Measurements from ENCODE around the gene USF3. TPM values are rescaled to one million over a fixed set of nuclear protein-coding genes. Genes with fewer than 3 reads are reported as not detected.

Gene USF3
- total and polyA plus RNA-seq, 9 of the 15 experiments (the other 6 are each of a cell fraction or from before 2014, with no cell fraction given): 1.4 to 6.9 (median 3.1) TPM

GRCh38 chr3:113664523-113665094, 31.8 kb downstream of the USF3 start:
- intact Hi-C loops (cut with micrococcal nuclease): no loop called here
- H3K79me2 ChIP-seq (ENCODE audit: control insufficient read depth, insufficient read depth, low read length): no peaks in the 10 kb centered on the region
- no peak for TF ChIP-seq SAFB (IDR thresholded peaks at IDR 0.05; ENCODE audit: borderline replicate concordance, low read depth, low read length)
- no peak for TF ChIP-seq NR2C2 (CRISPR knock-in tag; IDR thresholded peaks at IDR 0.05)
- TF ChIP-seq NR2C2 (tag; IDR thresholded peaks at IDR 0.05): no peak
- no peak for TF ChIP-seq RBM34 (IDR thresholded peaks at IDR 0.05; ENCODE audit: borderline replicate concordance, insufficient read depth, low read length)
- no peak for TF ChIP-seq SAP30 (IDR thresholded peaks at IDR 0.05; ENCODE audit: borderline replicate concordance, insufficient read depth, low read depth, low read length, poor library complexity, severe bottlenecking)
- no peaks in the 10 kb centered on the region for H3K36me3 ChIP-seq (ENCODE audit: control insufficient read depth, insufficient read depth, low read length)
- ATAC-seq (no peak), FAIRE-seq (no peak), DNase-seq (ENCODE audit: extremely low read depth in 1 of 4, low spot score in 3 of 4) (no peak)
- BruUV-seq (replicated peaks): no TSS peak
- H3K4me1 ChIP-seq (replicated peaks in 1 of 2; ENCODE audit: control insufficient read depth in 2 of 2, insufficient read depth in 2 of 2, low read length in 2 of 2): no peaks in the 10 kb centered on the region
- ChIA-PET POLR2A (no interaction called here), CTCF (ENCODE audit: low intra/inter-chr PET ratio) (no interaction called here)
- H3K9me1 ChIP-seq (ENCODE audit: control insufficient read depth, insufficient read depth, low read length): no peaks in the 10 kb centered on the region
- no peak overlapping the region for H3K4me2 ChIP-seq (ENCODE audit: insufficient read depth, low read length)
- H3K9me3 ChIP-seq (replicated peaks; ENCODE audit: control insufficient read depth, insufficient read depth, low read depth, low read length): no peaks in the 10 kb centered on the region
- in situ Hi-C loops (cut with MboI): no loop called here
- H4K20me1 ChIP-seq (replicated peaks; ENCODE audit: control insufficient read depth, insufficient read depth, low read length): no peaks in the 10 kb centered on the region
- no peak overlapping the region for H3K27ac ChIP-seq (ENCODE audit: extremely low read depth, low read depth, low read length)
- no peak overlapping the region for H2AFZ ChIP-seq (ENCODE audit: low read depth, low read length)
- H3K9ac ChIP-seq (ENCODE audit: insufficient read depth in 1 of 2, low read depth in 2 of 2, low read length in 2 of 2): no peak overlapping the region
- no peak overlapping the region for H3K4me3 ChIP-seq
- H3K27me3 ChIP-seq (ENCODE audit: control insufficient read depth in 2 of 2, insufficient read depth in 2 of 2, low read length in 2 of 2): no peaks in the 10 kb centered on the region

GRCh38 chr3:113663761-113664160, 32.7 kb downstream of the USF3 start:
- ChIA-PET POLR2A (no interaction called here), CTCF (ENCODE audit: low intra/inter-chr PET ratio) (no interaction called here)
- TF ChIP-seq CSDE1 (IDR thresholded peaks at IDR 0.05) (no peak), TEAD1 (CRISPR knock-in tag; IDR thresholded peaks at IDR 0.05) (no peak), DPF2 (IDR thresholded peaks at IDR 0.05) (no peak), ZNF3 (CRISPR knock-in tag; IDR thresholded peaks at IDR 0.05) (no peak), FOXA1 (IDR thresholded peaks at IDR 0.05; ENCODE audit: borderline replicate concordance) (no peak)
- no peaks in the 10 kb centered on the region for H3K27me3 ChIP-seq (ENCODE audit: control insufficient read depth in 2 of 2, insufficient read depth in 2 of 2, low read length in 2 of 2)
- no peak overlapping the region for H3K27ac ChIP-seq (ENCODE audit: extremely low read depth, low read depth, low read length)
- H3K4me1 ChIP-seq (replicated peaks in 1 of 2; ENCODE audit: control insufficient read depth in 2 of 2, insufficient read depth in 2 of 2, low read length in 2 of 2): no peaks in the 10 kb centered on the region
- H3K36me3 ChIP-seq (ENCODE audit: control insufficient read depth, insufficient read depth, low read length): no peaks in the 10 kb centered on the region
- no peaks in the 10 kb centered on the region for H3K79me2 ChIP-seq (ENCODE audit: control insufficient read depth, insufficient read depth, low read length)
- intact Hi-C loops (cut with micrococcal nuclease): no loop called here
- no peak for FAIRE-seq
- H2AFZ ChIP-seq (ENCODE audit: low read depth, low read length): no peak overlapping the region
- no peaks in the 10 kb centered on the region for H4K20me1 ChIP-seq (replicated peaks; ENCODE audit: control insufficient read depth, insufficient read depth, low read length)
- WGBS (ENCODE audit: insufficient coverage, low coverage, missing lambda C conversion rate): 0% methylated on average over 1 of the region's 1 CpG
- no peak for ATAC-seq
- H3K9me1 ChIP-seq (ENCODE audit: control insufficient read depth, insufficient read depth, low read length): no peaks in the 10 kb centered on the region
- BruUV-seq (replicated peaks): no TSS peak
- in situ Hi-C loops (cut with MboI): no loop called here
- no peak overlapping the region for H3K4me2 ChIP-seq (ENCODE audit: insufficient read depth, low read length)
- DNase-seq (ENCODE audit: extremely low read depth in 1 of 4, low spot score in 3 of 4): no peak
- H3K9ac ChIP-seq (ENCODE audit: insufficient read depth in 1 of 2, low read depth in 2 of 2, low read length in 2 of 2): no peak overlapping the region
- no peaks in the 10 kb centered on the region for H3K9me3 ChIP-seq (replicated peaks; ENCODE audit: control insufficient read depth, insufficient read depth, low read depth, low read length)
- H3K4me3 ChIP-seq: no peak overlapping the region
